GM21786 (cell line): ENCODE data around the gene SAMD5.
A peak's percentile ranks its signal among the peaks of the same experiment; 100 is the strongest.

Experiments
- ATAC-seq: cut with Tn5 transposase; IDR thresholded peaks from one replicate; pipeline ENCODE4 v1.9.1; 2021; ENCODE audit not compliant: unreplicated experiment

The SAMD5 gene

DNA sequence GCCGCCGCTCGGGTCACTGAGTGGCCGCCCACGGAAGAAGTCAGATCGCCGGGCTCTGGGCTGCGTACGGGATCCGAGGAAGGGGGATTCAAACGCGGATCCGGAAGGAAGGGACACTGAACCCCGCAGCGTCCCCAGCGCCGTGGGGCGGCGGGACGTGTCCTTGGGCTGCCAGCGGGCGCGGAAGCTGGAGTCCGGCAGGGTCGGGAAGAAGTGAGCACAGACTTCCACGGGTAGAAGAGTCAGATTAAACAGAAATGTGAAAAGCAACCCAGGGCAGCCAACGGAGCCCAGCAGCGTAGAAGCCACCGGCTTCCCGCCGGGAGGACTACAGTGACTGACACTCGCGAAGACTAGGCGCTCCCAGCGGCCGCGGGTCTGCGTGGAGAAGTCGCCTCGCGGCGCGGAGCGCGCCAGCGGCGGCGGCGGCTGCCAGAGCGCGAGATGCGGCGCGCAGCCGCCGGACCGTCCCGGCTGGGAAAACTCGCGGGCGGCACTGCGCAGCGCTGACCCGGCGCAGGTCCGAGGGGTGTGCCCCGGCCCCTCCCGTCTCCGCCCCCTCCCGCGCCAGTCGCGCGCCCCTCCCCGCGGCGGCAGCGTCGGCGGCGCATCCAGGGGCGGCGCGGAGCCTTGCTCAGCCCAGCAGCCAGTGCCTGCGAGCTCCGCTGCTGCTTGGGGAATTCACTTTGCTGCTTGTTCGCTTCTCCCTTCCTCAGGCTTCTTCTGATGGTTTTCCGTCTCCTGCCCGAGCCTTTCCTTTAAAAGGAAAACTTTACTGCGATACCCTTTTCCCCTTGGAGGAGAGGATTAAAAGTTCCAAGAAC, at the start of gene SAMD5:
Gene SAMD5, plus strand, starts transcription at position 649 of the 824 bp plus-strand sequence. CDS start 239 bp downstream, outside the sequence.
- peak; percentile 40 for ATAC-seq

DNA sequence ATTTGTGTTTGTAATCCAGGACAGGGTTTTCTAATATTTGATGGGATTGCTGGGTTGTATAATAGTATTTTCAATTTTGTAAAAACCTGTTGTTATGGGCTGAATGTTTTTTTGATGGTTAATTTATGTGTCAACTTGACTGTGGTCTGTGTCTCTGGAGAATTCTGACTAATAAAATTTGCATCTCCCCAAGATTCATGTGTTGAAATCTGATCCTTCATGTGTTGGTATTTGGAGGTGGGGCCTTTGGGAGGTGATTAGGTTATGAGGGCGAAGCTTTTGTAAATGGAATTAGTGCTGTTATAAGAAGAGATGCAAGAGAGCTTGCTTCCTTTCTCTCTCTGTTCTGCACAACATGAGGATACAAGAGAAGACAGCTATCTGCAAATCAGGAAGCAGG, 48.7 kb upstream of the SAMD5 start:
- no peak for ATAC-seq

DNA sequence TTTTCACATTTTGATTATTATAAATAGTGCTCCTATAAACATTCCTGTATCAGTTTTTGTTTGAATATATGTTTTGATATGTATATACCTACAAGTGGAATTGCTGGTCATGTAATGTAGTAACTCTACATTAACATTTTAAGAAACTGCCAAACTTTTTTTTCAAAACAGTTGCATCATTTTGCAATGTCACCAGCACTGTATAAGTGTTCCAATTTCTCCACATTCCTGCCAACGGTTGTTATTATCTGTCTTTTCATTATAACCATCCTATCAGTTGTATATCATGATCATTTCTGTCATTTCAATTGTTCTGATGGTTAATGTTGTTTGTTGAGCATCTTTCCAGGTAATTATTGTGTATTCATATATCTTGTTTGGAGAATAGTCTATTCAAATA, 44.8 kb upstream of the SAMD5 start:
- no peak for ATAC-seq

DNA sequence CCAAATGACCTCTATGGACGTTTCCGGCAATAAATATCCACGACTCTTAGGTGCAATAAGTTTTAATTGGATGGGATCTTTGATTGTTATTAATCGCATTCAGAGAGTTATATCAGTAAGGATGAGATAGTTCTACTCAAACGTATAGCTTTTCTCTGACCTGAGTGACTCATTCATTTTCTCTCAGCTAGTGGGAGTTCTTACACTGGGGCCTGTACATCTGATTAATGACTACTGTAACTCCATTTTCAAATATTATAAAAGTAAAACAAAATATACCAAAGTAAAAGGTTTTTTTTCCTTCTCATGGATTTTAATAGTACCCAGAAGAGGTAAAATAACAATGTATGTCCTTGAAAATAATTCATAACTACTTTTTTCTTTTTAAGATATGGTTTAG, 41.1 kb upstream of the SAMD5 start:
- ATAC-seq = no peak

DNA sequence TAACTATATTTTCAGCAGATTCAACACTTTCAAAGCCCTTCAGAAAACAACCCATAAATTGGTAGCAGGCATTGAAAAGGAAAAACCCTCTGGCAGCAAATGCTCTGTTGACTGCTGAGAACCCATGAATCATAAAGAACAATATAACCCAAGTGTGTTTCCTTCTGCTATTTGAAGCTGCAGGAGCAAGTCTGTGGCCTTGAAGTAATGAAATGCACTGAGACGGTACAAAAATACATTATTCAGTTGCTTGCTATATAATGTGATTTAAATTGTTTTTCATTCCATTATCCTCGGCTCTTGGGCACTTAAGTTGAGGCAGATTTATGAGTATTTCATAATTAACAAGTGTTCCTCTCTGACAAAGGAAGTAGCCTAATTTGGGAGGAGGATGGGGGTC, 40.6 kb upstream of the SAMD5 start:
- no peak for ATAC-seq

DNA sequence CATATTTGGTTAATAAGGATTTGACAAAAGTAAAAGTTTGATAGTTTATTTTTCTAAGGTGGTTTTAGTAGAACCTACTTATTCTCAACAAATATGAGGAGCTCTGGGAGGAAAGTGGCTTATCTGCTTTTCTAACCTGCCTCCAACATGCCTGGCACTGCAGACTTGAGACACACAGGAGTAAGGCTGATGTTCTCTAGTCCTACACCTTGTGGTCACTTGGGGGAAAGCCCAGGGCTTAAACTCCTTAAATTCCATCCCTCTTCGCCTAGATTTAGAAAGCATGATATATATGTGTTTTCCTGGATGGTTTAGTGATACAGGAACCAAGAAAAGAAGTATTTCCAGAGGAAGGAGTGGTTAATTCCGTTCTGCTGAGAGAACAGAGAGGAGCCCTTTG, 39.9 kb upstream of the SAMD5 start:
- no peak for ATAC-seq

DNA sequence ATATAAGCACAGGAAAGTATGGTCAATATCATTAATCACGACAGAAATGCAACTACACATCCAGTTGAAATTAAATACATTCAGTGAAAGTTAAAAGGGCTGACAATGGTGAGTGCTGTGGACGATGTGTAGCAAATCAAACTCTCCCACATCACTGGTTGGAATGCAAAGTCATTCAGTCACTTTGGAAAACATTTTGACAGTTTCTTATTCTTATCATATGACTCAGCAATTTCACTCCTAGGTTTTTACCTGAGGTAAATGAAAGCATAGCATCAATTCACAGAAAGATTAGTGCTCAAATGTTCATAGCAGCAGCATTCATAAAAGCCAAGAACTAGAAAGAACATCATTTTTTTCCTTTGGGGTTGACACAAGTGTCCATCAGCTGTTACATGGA, 28.6 kb upstream of the SAMD5 start:
- ATAC-seq = no peak

DNA sequence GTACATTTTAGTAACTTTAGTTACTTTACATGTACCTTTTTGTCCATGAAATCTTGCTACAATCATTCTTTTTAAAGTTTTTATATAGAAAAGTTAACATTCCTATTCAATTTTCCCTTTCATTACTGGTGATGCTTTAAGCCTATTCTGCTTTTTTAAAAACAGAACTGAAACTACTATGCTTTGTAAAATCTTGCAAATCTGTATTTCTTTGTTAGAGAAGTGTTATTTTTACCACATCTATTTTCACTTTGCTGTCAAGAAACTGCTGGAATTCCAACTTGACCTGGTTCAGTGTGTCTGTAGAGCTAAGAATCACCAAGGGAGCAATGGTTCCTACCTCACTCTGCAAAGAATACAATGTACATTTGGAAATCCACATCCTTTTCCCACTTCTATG, 21.8 kb upstream of the SAMD5 start:
- ATAC-seq = no peak

DNA sequence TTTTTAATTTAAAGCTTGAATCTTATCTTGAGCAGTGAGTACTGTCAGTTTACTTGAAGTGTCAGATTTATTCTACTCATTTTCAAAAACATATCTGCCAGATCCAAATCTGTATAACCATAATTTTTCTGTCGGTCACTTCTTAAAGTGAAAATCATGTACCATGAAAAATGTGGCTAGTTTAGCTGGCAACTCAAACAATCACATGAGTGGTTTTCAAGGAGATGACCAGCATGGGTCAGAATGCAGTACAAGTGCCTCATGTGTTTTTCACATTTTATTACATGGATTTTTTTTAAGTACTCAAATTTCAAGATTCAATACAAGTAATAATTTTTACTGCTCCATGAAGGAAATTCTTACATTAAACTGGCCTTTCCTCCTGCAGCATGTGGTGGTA, 11.0 kb upstream of the SAMD5 start:
- no peak for ATAC-seq

DNA sequence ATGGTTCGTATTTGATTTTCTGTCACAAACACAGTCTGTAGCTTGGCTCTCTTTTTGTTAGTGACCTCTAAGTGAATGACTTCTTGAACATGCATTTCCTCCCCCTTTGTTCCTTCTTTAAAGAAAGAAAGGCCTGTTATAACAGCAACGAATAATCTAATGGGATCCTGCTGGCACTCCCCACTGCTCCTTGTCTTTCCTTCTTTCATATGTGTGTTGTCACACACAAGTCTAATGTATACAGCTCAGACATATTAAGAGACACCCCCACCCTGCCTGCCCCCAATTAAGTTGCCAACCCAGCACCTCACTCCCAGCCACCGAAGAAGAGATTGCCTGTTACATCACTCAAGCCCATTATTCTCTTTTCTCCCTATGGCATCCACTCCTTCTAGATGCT, 4.9 kb upstream of the SAMD5 start:
- no peak for ATAC-seq

DNA sequence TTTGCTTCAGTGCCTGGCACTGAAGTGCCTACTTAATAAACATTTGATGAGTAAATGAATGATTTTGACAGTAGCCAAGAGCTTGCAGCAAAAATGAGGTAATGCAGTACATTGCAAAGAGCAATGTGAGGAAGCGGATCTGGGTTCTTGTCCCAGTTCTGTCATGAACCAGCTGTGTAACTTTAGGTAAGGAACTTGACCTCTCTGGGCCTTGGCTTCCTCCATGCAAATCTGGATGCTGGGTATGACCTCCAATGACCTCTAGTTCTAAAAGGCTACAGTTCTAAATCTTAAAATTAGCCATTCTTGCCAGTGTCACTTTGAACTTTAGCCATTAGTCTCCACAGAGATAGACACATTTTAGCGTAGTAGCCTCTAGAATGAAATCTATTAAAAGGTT, 3.6 kb upstream of the SAMD5 start:
- ATAC-seq = no peak

DNA sequence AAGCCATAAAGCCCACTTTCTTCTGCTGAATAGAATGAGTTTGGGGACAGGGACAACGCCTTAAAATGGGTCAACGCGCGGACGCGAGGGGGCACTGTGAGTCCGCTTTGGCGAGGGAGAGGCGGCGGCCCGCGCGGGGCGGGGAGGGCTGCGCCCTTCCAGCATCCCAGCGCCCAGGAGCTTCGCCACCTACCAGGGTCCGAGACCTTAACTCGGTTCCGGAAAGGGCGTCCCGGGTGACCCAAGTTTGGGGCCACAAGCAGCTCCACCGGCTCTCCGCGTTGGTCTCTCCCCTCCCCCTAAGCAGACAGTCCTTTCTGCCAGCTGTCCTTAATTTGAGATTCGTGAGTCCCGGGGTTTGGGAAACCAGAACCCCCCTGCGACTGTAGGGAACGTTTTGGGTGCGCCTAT, 1.8 kb upstream of the SAMD5 start:
- peak; percentile 32 for ATAC-seq

DNA sequence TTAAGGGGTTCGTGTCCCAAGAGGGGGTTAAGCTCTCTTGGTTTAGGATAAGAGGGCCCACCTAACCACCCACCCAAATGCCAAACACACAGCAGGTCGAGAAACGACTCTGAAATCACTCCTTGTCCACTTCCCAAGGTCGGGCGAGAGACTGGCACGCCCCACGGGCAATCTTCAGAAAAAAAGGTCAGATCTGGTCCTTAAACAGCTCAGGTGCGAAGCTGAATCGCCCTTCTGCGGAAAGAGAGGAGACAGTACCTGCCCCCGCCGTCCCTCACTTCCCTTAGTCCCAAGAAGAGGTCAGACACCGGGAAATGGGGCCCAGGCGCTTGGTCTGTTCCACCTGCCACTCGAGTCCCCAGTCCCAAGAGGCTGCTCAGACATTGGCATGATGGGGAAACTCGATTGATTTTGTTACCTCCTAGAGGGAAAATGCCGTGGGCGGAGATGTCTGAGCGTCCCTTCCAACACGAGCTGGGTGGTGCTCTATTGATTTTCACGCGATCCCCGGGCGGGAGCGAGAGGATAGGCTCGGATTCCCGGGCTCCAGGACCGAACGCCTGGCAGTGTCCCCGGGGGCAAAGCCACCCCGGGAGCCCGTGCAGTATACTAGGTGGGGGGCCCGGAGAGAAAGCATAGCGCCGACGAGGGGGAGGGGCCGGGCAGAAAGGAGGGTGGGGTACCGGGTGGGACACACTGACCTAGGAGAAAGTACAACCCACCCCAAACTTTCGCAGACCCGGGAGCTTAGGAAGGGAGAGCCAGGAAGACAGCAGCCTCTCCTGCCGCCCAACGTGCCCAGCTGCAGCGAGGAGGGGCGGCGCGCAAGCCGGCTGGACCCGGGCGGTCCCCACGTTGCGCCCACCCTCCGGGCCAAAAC, 1.1 kb upstream of the SAMD5 start:
- no peak for ATAC-seq

DNA sequence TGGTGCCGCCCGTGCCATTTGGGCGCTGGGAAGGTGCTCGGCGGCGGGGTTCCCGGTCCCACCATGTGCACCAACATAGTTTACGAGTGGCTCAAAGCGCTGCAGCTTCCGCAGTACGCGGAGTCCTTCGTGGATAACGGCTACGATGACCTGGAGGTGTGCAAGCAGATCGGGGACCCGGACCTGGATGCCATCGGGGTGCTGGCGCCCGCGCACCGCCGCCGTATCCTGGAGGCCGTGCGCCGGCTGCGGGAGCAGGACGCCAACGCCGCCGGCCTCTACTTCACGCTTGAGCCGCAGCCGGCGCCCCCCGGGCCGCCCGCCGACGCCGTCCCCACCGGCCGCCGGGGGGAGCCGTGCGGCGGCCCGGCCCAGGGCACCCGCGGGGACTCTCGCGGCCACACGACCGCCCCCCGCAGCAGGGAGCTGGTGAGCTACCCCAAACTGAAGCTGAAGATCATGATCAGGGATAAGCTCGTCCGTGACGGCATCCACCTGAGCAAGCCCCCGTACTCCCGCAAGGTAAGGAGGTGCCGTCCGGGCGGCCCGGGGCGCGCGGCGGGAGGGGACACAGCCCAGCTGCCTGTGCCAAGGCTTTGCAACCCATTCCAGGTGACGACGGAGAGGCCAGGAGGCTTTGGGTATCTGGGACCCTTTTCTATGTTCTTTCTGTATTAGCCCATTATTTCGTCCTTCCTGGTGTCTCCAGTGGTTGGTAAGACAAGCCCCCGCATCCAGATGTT, 547 bp downstream of the SAMD5 start:
- ATAC-seq = no peak

DNA sequence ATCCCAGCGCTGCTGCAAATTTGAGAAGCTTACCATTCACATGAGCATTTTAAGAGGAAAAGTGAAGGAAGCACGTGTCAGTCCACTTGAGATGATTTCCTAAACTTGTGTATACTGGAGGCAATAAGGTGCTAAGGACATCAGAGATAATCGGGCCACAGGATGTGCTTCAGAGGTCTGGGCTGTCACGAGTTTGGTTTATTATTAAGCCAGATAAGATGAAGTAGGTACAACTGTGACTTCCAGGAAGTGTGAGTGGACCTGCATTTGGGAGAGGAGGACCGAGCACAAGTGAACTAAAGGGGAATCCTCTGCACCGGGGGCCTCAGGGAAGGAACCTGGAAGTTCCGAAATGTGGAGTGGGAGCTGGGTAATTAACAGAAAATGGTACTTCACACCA, 1.4 kb downstream of the SAMD5 start:
- ATAC-seq = peak; percentile 46

DNA sequence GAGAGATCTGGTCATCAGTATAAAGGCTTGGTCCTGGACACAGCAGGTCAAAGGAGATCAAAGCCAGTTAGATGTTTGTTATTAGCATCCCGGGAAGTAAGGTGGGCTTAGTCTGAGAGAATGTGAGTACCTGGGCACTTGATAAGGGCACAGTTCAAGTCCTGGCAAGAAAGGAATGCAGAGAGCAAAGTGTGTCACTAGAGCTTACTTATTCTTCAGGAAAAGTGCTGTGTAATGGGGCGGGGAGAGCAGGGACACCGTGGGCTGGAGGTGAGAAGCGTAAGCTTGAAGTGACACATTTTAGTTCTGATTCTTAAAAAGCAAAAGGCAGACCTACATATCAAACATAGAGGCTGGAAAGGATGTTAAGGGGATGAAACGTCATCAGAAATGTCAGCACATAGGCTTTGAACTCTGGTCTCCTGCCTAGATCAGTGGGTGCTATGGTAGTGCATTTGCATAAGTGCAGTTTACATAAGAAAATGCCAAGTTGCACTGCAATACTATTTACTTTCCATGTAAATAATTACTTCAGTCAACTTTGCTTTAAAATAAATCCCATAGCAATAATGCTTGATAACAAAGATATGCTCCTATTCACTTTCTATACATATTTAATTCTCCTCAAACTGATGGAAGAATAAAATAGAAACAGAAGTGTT, 2.6 kb downstream of the SAMD5 start:
- ATAC-seq = no peak

DNA sequence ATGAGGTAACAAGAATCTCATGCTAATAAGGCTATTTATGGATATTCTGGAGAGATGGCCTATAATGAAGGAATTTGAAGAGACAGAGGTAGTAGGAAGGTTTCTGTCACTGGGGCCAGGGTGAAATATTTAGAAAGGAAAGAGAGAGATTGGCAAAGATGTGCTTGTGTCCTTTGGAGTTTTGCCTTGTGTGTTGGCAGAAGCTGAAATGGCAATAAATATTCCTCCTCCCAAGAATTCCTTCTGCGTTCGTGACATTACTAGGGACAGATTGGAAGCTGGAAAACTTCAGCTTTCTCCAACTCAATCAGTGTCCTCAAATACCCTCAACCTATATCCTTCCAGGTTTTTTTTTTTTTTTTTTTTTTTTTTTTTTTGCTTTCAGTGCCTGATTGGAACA, 6.3 kb downstream of the SAMD5 start:
- ATAC-seq = no peak

DNA sequence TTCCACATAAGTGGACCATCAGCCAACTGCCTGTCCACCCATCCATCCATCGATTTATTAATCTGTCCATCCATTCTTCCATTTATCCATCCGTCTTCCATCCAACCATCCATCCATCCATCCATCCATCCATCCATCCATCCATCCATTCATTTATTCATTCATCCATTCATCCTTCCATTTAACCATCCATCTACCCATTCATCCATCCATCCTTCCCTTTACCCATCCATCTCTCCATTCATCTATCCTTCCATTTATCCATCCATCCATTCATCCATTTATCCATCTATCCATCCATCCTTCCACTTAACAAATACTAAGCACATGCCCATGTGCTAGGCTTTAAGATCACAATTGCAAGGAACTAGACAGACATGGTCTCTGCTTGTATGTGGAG, 6.8 kb downstream of the SAMD5 start:
- ATAC-seq = no peak

DNA sequence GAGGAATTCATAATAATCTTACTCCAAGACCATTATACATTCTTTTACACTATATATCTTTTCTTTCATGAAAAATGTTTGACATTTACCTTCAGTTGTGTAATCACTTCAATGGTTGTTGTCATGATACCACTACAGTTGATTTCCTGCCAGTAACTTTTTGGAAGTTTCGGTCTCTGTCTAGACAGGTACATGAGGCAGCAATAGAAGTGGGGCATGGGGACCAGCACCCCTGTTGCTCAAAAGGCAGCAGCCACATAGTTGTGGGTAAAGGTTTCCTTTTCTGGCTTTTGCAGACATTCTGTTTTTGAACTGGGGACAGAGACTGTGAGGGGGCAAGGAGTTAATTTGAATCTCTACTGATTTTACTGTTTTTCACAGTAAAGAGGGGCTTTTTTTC, 14.1 kb downstream of the SAMD5 start:
- no peak for ATAC-seq

DNA sequence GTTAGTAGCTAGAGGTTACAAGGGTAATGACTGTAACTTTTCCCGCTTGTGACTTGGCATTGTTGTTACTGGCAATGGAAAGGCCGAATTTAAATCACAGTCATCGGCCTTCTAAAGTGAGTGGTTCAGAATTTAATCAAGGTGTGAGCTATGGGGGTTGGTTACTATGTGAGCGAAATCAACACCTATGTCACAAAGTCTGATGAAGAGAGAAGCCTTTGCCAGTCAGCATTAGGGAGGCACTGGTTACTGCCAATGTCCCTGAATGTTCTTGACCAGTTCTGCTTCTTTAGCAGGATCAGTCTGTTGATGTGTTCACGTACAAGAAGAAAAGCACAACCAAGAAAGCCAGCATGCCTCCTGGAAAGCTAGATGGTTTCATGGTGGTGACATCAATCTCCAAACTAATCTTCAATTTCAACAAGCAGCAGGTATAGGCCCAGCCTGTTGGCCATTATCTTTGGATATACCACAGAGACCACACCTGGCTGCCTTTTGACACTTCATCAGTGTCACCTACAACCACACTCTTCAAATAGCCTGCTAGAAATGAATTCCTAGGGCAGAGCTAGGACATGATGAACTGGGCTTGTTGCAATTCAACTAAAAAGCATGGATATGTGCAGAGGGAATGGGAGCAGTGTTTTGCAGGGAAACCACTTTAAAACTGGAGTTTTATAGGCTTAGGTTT, 17.2 kb downstream of the SAMD5 start:
- no peak for ATAC-seq
